ENCODE data around the gene ISCA2. TPM values are rescaled to one million over a fixed set of nuclear protein-coding genes. Genes with fewer than 3 reads are reported as not detected.

Gene ISCA2
- total and polyA plus RNA-seq, 11 donors, result 10.8 to 45.8 (median 35.5) TPM

DNA sequence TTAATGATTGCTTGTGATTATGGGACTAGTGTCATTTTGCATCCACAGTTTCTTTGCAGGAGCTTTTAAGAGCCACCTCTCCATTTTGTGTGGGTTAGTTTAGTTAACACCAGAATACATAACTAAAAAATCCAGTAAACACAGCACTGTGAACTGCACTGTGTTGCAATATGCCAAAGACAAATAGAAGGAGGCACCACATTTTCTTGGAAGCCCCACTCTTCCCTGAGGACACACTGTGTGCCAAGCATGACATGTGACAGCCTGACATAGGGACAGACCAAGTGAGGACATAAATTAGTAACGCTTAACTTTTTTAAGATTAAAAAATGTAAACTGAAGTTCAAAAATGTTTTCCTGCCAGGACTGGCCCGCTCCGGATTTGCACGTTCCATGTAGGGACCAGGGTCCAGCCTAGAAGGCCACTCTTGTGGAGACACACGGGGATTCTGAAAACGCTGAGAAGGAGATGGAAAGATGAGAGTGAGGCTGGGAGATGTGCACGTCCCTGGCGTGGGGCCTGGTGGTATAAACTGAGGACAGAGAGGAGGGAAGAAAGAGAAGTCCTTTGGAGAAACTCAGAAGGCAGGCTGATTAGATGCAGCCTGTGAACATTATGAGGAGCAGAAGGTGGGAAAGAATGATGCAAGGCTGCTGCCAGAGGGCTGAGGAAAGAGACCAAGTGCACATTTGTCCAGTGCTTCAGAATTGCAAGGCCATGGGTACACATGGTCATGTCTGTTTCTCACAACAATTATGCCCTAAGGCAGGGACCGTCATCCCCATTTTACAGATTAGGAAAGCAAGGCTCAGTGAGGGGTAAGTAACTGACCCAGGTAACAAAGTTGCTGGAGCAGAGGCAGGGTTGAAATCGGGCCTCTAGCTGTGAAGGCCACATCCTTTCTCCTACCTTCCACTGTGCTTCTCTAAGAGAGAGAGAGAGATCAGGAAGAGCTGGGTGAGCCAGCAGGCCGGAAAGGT is 45.1 kb downstream of the ISCA2 start:
- H3K4me1 ChIP-seq, result peaks cover 0 to 2% (median 0%) of the 10 kb centered on the region in 12 donors
- H3K4me3 ChIP-seq, result no peak overlapping the region
- no peak for TF ChIP-seq POLR2A (IDR thresholded peaks at IDR 0.05)
- TF ChIP-seq, protein P1, sequence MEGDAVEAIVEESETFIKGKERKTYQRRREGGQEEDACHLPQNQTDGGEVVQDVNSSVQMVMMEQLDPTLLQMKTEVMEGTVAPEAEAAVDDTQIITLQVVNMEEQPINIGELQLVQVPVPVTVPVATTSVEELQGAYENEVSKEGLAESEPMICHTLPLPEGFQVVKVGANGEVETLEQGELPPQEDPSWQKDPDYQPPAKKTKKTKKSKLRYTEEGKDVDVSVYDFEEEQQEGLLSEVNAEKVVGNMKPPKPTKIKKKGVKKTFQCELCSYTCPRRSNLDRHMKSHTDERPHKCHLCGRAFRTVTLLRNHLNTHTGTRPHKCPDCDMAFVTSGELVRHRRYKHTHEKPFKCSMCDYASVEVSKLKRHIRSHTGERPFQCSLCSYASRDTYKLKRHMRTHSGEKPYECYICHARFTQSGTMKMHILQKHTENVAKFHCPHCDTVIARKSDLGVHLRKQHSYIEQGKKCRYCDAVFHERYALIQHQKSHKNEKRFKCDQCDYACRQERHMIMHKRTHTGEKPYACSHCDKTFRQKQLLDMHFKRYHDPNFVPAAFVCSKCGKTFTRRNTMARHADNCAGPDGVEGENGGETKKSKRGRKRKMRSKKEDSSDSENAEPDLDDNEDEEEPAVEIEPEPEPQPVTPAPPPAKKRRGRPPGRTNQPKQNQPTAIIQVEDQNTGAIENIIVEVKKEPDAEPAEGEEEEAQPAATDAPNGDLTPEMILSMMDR (IDR thresholded peaks at IDR 0.05), result no peak
- no peak overlapping the region for H3K27ac ChIP-seq
- no peaks in the 10 kb centered on the region for H3K9me3 ChIP-seq
- ATAC-seq, result no peak
- peaks cover 0 to 43% (median 0%) of the 10 kb centered on the region in 9 donors for H3K36me3 ChIP-seq
- intact Hi-C loops (cut with DNase I), result no loop called here
- WGBS, 4 donors, result 87 to 92% (median 89%) methylated on average over 11 of the region's 11 CpGs
- peak in 1 of 5 donors; percentile 25 for DNase-seq
- H3K27me3 ChIP-seq, result no peaks in the 10 kb centered on the region

DNA sequence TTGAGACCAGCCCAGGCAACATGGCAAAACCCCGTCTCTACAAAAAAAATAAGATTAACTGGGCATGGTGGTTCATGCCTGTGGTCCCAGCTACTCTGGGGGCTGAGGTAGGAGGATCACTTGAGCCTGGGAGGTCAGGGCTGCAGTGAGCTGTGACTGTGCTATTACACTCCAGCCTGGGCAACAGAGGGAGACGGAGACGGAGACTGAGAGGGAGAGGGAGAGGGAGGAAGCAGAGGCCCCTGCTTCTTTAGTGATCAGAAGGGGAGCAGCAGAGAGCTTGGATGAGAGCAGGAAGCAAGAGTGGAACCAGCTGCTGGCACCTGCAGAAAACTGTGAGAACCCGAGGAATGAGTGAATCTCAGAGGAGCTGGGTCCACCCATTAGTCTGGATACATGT is 45.9 kb downstream of the ISCA2 start:
- Histone ChIP-seq H3K27ac (no peak overlapping the region), H3K9me3 (no peaks in the 10 kb centered on the region), H3K27me3 (no peaks in the 10 kb centered on the region), H3K4me3 (no peak overlapping the region), H3K4me1 (no peaks in the 10 kb centered on the region), H3K36me3 (peaks cover 0 to 39% (median 0%) of the 10 kb centered on the region in 9 donors)
- ATAC-seq (no peak), DNase-seq (no peak)
- intact Hi-C loops (cut with DNase I), result no loop called here
- 72 to 89% (median 83%) methylated on average over 4 of the region's 4 CpGs for WGBS, 4 donors
- TF ChIP-seq POLR2A (IDR thresholded peaks at IDR 0.05), result no peak
- TF ChIP-seq, protein P1 (IDR thresholded peaks at IDR 0.05), result no peak

DNA sequence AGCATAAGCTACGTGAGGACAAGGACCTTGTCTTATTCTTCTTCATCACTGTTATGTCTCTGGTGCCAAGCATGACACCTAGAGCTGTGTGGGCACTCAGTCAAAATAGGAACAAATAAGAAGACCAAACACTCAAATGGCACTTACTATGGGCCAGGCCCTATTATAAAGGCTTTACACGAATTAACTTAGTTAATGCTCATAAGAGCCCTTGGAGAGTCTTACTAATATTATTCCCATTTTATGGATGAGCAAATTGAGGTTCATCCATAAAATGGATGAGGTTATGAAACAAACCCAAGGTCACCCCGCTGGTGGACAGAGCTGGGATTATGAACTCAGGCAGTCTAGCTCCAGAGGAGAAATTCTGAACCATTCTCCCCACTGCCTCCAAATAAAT is 47.7 kb downstream of the ISCA2 start:
- TF ChIP-seq POLR2A (IDR thresholded peaks at IDR 0.05), result no peak
- TF ChIP-seq, protein P1 (IDR thresholded peaks at IDR 0.05), result no peak
- no peaks in the 10 kb centered on the region for H3K9me3 ChIP-seq
- H3K36me3 ChIP-seq, result peaks cover 0 to 38% (median 0%) of the 10 kb centered on the region in 9 donors
- H3K4me3 ChIP-seq, result no peak overlapping the region
- intact Hi-C loops (cut with DNase I), result no loop called here
- 86 to 93% (median 92%) methylated on average over 3 of the region's 3 CpGs for WGBS, 4 donors
- ATAC-seq (no peak), DNase-seq (no peak)
- no peaks in the 10 kb centered on the region for H3K4me1 ChIP-seq
- H3K27me3 ChIP-seq, result no peaks in the 10 kb centered on the region
- no peak overlapping the region for H3K27ac ChIP-seq

DNA sequence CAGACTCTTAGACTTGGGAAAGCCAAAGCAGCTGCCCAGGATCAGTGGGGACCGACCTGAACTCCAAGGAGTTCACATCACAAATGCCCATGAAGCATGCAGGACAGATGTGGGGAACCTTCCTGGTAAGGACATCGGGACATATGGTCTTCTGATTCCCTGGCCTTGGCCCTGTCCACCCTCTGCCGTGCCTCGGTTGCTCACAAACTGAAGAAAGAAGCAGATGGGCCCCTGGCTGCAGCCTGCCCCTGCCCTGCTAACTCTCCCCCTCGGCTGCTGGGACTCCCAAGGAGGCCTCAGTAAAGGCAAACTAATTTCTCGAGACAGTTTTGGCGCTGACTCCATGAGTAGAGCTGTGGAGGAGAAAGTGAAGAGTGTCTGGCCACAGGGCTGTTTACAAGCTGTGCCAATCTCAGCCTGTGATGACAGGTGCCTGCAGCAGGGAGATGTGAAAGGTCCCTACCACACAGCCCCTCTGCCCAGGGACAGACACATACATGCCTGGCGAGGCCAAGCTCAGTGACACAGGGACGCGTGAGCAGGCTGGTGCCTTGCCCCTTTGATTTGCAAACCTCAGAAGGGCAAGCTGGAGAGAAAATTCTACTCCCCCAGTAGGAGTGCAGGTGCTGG is 48.6 kb downstream of the ISCA2 start:
- DNase-seq (peak in 2 of 5 donors; percentile 6 to 39), ATAC-seq (peak in 2 of 4 donors; percentile 7 to 25)
- Histone ChIP-seq H3K4me3 (no peak overlapping the region), H3K36me3 (peaks cover 0 to 37% (median 0%) of the 10 kb centered on the region in 9 donors), H3K27me3 (no peaks in the 10 kb centered on the region), H3K9me3 (no peaks in the 10 kb centered on the region), H3K27ac (no peak overlapping the region), H3K4me1 (no peaks in the 10 kb centered on the region)
- WGBS, 4 donors, result 82 to 89% (median 83%) methylated on average over 10 of the region's 10 CpGs
- intact Hi-C loops (cut with DNase I), result no loop called here
- TF ChIP-seq, protein P1 (IDR thresholded peaks at IDR 0.05), result no peak
- TF ChIP-seq POLR2A (IDR thresholded peaks at IDR 0.05), result no peak

Measured in heart left ventricle (tissue), 16 donors.